Measurements from ENCODE around the gene FHOD3. TPM values are rescaled to one million over a fixed set of nuclear protein-coding genes. Genes with fewer than 3 reads are reported as not detected.

FHOD3 gene
- total and polyA plus RNA-seq, 3 experiments from 2014 or later = not detected

DNA sequence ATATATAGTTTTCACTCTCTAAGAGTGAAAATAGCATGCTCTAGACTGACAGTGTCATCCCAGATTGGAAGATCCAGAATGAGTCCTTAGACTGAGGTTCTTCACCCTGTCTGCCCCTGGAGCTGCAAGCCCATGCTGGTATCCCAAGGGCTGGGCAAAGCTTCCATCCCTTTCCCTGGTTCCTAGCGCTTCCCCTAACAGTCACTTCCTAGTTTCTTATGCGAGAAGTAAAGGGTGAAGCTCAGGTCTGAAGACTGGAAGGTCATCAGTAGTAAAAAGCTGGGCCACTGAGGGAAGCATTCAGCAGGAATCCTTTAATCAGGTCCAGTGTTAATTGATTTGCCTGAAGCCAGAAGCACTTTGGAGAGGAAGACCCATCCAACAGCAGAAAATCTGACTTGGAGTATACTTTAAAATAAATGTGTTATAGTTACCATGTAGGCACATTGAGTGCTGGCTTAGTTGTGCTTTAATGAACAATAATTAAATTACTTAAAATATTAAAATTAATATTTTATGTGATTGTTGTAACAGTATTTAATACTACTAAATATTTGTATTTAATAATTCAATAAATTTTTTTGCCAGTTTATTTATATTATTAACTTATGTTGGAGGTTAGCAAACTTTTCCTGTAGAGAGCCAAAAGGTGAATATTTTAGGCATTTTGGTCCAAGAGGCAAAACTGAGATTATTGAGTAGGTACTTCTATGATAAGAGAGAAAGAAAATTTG is 237.9 kb downstream of the FHOD3 start:
- no peak overlapping the region for H3K4me3 Mint-ChIP-seq
- peaks cover 2 to 20% of the 10 kb centered on the region in 2 donors for H3K27me3 Mint-ChIP-seq
- H3K9me3 Mint-ChIP-seq = peaks cover 0 to 3% (median 0%) of the 10 kb centered on the region in 5 donors
- Histone ChIP-seq H3K36me3 (ENCODE audit: insufficient read depth, low read length) (no peaks in the 10 kb centered on the region), H3K9me3 (ENCODE audit: low read length) (no peaks in the 10 kb centered on the region), H3K4me1 (ENCODE audit: insufficient read depth, low read length) (no peaks in the 10 kb centered on the region), H3K27me3 (ENCODE audit: insufficient read depth, low read length, poor library complexity, severe bottlenecking) (no peaks in the 10 kb centered on the region), H3K4me3 (ENCODE audit: low read length) (no peak overlapping the region), H3K27ac (ENCODE audit: low read depth, low read length) (no peak overlapping the region)
- H3K36me3 Mint-ChIP-seq = no peaks in the 10 kb centered on the region
- POLR2A ChIA-PET = no interaction called here
- H3K4me1 Mint-ChIP-seq = peaks cover 0 to 13% (median 9%) of the 10 kb centered on the region in 3 donors
- DNase-seq = no peak
- no peak overlapping the region for H3K27ac Mint-ChIP-seq
- CTCF ChIA-PET = no interaction called here

DNA sequence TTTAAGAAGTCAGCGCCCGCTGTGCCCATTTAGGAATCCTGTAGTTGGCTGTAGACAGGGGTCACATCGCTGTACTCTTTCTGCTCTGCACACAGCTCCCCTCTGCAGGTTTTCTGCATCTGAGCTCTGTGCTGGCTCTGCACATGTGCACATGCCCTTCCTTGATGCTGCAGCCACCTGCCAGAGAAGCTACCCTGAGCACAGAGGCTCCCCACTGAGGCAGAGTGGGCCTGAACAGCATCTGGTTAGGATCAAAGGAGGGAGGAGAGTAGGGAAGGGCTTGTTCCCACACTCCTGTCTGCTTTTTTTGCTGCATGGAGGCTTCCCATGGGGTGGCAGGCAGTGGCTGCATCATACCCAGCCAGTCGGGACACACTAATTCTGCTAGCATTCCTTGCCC is 238.9 kb downstream of the FHOD3 start:
- no peak overlapping the region for H3K27ac Mint-ChIP-seq
- no peaks in the 10 kb centered on the region for H3K9me3 ChIP-seq (ENCODE audit: low read length)
- no peak overlapping the region for H3K27ac ChIP-seq (ENCODE audit: low read depth, low read length)
- H3K4me1 Mint-ChIP-seq = peaks cover 0 to 13% (median 9%) of the 10 kb centered on the region in 3 donors
- H3K4me3 Mint-ChIP-seq = no peak overlapping the region
- DNase-seq = no peak
- H3K4me3 ChIP-seq (ENCODE audit: low read length) = no peak overlapping the region
- CTCF ChIA-PET = no interaction called here
- H3K27me3 ChIP-seq (ENCODE audit: insufficient read depth, low read length, poor library complexity, severe bottlenecking) = no peaks in the 10 kb centered on the region
- no peaks in the 10 kb centered on the region for H3K36me3 Mint-ChIP-seq
- H3K4me1 ChIP-seq (ENCODE audit: insufficient read depth, low read length) = no peaks in the 10 kb centered on the region
- POLR2A ChIA-PET = no interaction called here
- H3K9me3 Mint-ChIP-seq = peaks cover 0 to 3% (median 0%) of the 10 kb centered on the region in 5 donors
- peaks cover 2 to 18% of the 10 kb centered on the region in 2 donors for H3K27me3 Mint-ChIP-seq
- no peaks in the 10 kb centered on the region for H3K36me3 ChIP-seq (ENCODE audit: insufficient read depth, low read length)

DNA sequence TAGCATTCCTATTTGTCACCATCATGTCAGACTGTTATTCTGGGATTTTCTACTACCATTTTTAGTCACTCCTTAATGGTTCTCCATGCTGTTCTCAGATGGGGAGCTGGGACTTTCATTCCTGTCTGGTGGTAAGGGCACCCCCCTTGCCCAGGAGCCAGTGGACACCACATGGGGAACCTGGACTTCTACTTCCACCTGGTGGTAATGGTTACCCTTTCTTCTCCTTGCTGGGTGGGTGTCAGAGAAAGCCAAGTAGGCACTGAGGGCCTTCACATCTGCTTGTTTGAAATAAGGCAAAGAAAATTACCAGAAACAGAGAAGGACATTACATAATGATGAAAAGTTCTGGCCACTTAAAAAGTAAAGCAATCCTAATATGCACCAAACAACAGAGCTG is 239.8 kb downstream of the FHOD3 start:
- ChIA-PET CTCF (no interaction called here), POLR2A (no interaction called here)
- Mint-ChIP-seq H3K27ac (no peak overlapping the region), H3K27me3 (peaks cover 2 to 11% of the 10 kb centered on the region in 2 donors), H3K36me3 (no peaks in the 10 kb centered on the region), H3K4me3 (no peak overlapping the region), H3K9me3 (peaks cover 0 to 3% (median 0%) of the 10 kb centered on the region in 5 donors), H3K4me1 (peaks cover 0 to 13% (median 9%) of the 10 kb centered on the region in 3 donors)
- H3K36me3 ChIP-seq (ENCODE audit: insufficient read depth, low read length) = no peaks in the 10 kb centered on the region
- H3K4me3 ChIP-seq (ENCODE audit: low read length) = no peak overlapping the region
- no peak for DNase-seq
- H3K9me3 ChIP-seq (ENCODE audit: low read length) = no peaks in the 10 kb centered on the region
- H3K27me3 ChIP-seq (ENCODE audit: insufficient read depth, low read length, poor library complexity, severe bottlenecking) = no peaks in the 10 kb centered on the region
- H3K4me1 ChIP-seq (ENCODE audit: insufficient read depth, low read length) = no peaks in the 10 kb centered on the region
- no peak overlapping the region for H3K27ac ChIP-seq (ENCODE audit: low read depth, low read length)

DNA sequence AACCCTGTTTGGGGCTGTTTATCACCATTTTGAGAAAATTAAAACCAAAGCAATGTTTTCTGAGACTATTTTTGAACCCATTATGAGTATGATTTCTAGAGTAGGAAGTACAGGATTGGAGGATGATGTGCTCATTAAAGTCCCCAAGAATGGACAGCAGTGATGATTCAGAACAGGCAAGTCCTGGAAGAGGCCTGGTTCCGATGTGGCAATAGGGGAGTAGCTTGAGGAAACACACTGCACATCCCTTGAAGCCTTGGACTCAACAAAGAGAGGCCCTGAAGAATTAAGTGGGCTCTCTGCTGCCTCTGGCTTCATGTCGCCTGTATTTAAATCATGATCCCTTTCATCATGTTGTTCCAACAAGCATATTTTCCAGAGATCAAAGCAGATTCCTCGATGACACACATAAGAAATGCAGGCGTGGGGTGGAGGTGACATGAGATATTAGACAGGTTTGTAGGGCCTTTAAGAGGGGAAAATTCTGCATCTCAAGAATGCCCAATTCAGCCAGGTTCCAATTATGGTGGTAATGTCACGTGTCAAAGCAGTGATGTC is 242.2 kb downstream of the FHOD3 start:
- H3K4me3 Mint-ChIP-seq = no peak overlapping the region
- no peak overlapping the region for H3K27ac ChIP-seq (ENCODE audit: low read depth, low read length)
- no peaks in the 10 kb centered on the region for H3K9me3 ChIP-seq (ENCODE audit: low read length)
- ChIA-PET POLR2A (no interaction called here), CTCF (no interaction called here)
- no peaks in the 10 kb centered on the region for H3K36me3 Mint-ChIP-seq
- peaks cover 0 to 3% of the 10 kb centered on the region in 2 donors for H3K27me3 Mint-ChIP-seq
- H3K9me3 Mint-ChIP-seq = peaks cover 0 to 3% (median 0%) of the 10 kb centered on the region in 5 donors
- H3K4me1 ChIP-seq (ENCODE audit: insufficient read depth, low read length) = no peaks in the 10 kb centered on the region
- H3K4me3 ChIP-seq (ENCODE audit: low read length) = no peak overlapping the region
- no peak overlapping the region for H3K27ac Mint-ChIP-seq
- no peak for DNase-seq
- peaks cover 0 to 3% (median 0%) of the 10 kb centered on the region in 3 donors for H3K4me1 Mint-ChIP-seq
- H3K36me3 ChIP-seq (ENCODE audit: insufficient read depth, low read length) = no peaks in the 10 kb centered on the region
- H3K27me3 ChIP-seq (ENCODE audit: insufficient read depth, low read length, poor library complexity, severe bottlenecking) = no peaks in the 10 kb centered on the region

DNA sequence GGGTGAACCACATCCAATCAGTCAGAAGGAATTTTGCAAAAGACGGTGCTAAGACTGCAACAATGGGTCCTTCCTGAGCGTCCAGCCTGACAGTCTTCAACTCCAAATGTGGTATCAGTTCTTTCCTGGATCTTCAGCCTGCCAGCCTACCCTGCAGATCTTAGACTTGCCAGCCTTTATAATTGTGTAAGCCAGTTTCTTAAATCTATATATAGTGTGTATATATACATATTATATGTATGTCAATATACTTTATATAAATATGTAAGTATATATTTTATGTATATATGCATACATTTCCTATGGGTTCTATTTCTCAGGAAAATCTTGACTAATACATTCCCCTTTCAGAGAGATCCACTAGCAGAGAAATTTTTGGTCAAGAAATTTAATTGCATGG is 245.5 kb downstream of the FHOD3 start:
- peaks cover 3 to 6% of the 10 kb centered on the region in 2 donors for H3K27me3 Mint-ChIP-seq
- no peak overlapping the region for H3K4me3 Mint-ChIP-seq
- CTCF ChIA-PET = no interaction called here
- Histone ChIP-seq H3K27ac (ENCODE audit: low read depth, low read length) (no peak overlapping the region), H3K4me1 (ENCODE audit: insufficient read depth, low read length) (no peaks in the 10 kb centered on the region), H3K27me3 (ENCODE audit: insufficient read depth, low read length, poor library complexity, severe bottlenecking) (no peaks in the 10 kb centered on the region), H3K36me3 (ENCODE audit: insufficient read depth, low read length) (no peaks in the 10 kb centered on the region), H3K4me3 (ENCODE audit: low read length) (no peak overlapping the region), H3K9me3 (ENCODE audit: low read length) (no peaks in the 10 kb centered on the region)
- peaks cover 0 to 3% (median 0%) of the 10 kb centered on the region in 5 donors for H3K9me3 Mint-ChIP-seq
- POLR2A ChIA-PET = no interaction called here
- H3K36me3 Mint-ChIP-seq = no peaks in the 10 kb centered on the region
- no peak overlapping the region for H3K27ac Mint-ChIP-seq
- DNase-seq = no peak
- H3K4me1 Mint-ChIP-seq = no peaks in the 10 kb centered on the region

DNA sequence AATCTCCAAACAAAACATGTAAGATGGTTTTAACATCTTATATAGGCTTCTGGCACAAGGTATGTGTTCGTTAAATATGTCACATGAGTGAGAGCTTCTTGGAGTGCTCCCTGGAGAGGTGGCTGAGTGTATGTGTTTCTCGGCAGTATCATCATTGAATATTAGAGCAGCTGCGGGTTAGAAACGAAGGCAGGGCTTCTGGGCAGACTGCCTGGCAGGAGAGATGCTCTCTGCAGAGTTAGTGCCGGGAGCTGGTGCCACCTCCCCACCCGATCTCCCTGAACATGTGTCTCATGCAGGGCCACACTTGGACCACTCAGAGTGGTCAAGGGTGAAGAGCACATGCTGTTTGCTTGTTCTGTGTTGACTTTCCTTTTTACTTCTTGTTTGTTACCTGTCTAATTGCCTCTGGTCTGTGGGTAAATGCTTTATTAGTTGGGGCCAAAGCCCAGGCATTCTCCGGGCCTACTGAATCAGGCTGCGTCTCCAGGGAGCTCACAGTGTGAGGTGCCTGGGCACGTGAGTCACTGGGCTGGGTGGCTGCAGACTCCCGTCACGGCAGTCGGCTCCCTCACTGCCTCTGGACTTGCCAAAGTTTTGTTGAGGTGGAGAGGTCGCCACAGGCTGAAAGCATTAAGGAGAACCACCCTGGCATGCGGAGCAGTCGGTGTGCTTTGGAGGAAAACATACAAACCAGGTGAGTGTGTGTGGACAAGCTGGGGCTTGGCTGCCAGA is 246.6 kb downstream of the FHOD3 start:
- H3K27ac Mint-ChIP-seq = peak overlapping the region in 1 of 8 donors; percentile 67
- no peaks in the 10 kb centered on the region for H3K4me1 Mint-ChIP-seq
- no peak overlapping the region for H3K27ac ChIP-seq (ENCODE audit: low read depth, low read length)
- CTCF ChIA-PET = no interaction called here
- peaks cover 2 to 7% of the 10 kb centered on the region in 2 donors for H3K27me3 Mint-ChIP-seq
- H3K9me3 ChIP-seq (ENCODE audit: low read length) = no peaks in the 10 kb centered on the region
- H3K9me3 Mint-ChIP-seq = peaks cover 0 to 3% (median 0%) of the 10 kb centered on the region in 5 donors
- H3K4me3 Mint-ChIP-seq = no peak overlapping the region
- H3K4me1 ChIP-seq (ENCODE audit: insufficient read depth, low read length) = no peaks in the 10 kb centered on the region
- H3K36me3 Mint-ChIP-seq = no peaks in the 10 kb centered on the region
- no peaks in the 10 kb centered on the region for H3K27me3 ChIP-seq (ENCODE audit: insufficient read depth, low read length, poor library complexity, severe bottlenecking)
- no peak for DNase-seq
- no peaks in the 10 kb centered on the region for H3K36me3 ChIP-seq (ENCODE audit: insufficient read depth, low read length)
- POLR2A ChIA-PET = no interaction called here
- no peak overlapping the region for H3K4me3 ChIP-seq (ENCODE audit: low read length)

DNA sequence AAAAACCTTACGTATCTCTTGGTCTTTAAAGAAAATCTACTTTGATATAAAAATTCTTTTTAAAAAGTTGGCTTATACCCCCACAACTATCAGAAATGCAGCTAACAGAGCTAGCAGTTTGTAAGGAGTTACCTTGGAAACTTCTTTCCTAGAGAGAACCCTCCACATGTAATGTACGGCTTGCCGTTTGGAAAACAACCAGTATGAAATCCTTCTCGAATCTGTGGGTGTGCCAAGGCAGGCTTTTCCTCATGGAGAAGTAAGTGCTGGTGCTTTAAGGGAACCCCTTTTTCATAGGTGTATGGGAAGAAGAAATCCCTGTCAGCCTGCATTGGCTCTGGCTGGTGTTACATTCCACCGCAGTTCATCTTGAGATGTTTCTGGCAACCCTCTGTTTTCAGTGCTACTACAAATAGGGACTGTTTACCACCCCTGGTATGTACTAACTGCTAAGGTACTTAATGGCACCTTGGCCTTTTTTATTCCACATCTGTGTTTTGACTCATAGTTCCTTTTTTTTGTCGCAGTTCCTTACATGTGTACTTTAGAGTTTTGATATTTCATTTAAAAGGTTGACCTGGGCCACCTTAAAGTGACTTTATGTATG is 248.4 kb downstream of the FHOD3 start:
- Histone ChIP-seq H3K27me3 (ENCODE audit: insufficient read depth, low read length, poor library complexity, severe bottlenecking) (no peaks in the 10 kb centered on the region), H3K4me3 (ENCODE audit: low read length) (no peak overlapping the region), H3K4me1 (ENCODE audit: insufficient read depth, low read length) (no peaks in the 10 kb centered on the region), H3K9me3 (ENCODE audit: low read length) (no peaks in the 10 kb centered on the region), H3K27ac (ENCODE audit: low read depth, low read length) (no peak overlapping the region), H3K36me3 (ENCODE audit: insufficient read depth, low read length) (no peaks in the 10 kb centered on the region)
- H3K4me3 Mint-ChIP-seq = no peak overlapping the region
- ChIA-PET POLR2A (no interaction called here), CTCF (no interaction called here)
- H3K27me3 Mint-ChIP-seq = peaks cover 0 to 7% of the 10 kb centered on the region in 2 donors
- no peaks in the 10 kb centered on the region for H3K4me1 Mint-ChIP-seq
- H3K9me3 Mint-ChIP-seq = no peaks in the 10 kb centered on the region
- H3K36me3 Mint-ChIP-seq = no peaks in the 10 kb centered on the region
- no peak overlapping the region for H3K27ac Mint-ChIP-seq
- DNase-seq = no peak

DNA sequence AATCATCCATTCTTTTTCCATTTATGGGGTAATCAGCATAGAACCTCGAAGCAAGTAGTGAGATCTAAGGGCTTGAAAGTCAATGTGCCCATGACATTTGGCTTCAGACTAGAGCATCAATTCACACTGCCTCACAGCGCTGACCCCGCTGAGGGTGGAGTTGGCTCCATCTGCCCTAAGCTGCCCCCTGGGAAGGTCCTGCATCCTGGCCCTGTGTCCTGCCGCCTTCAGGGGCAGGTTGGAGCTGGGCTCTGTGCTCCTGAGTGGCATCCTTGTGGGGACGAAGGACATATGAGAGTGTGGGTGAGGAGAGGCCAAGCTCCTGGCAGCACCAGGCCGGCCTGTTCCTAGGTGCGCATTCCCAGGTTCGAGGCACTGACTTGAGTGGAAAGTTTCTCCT is 249.4 kb downstream of the FHOD3 start:
- Histone ChIP-seq H3K4me3 (ENCODE audit: low read length) (no peak overlapping the region), H3K9me3 (ENCODE audit: low read length) (no peaks in the 10 kb centered on the region), H3K36me3 (ENCODE audit: insufficient read depth, low read length) (no peaks in the 10 kb centered on the region), H3K27me3 (ENCODE audit: insufficient read depth, low read length, poor library complexity, severe bottlenecking) (no peaks in the 10 kb centered on the region), H3K27ac (ENCODE audit: low read depth, low read length) (no peak overlapping the region), H3K4me1 (ENCODE audit: insufficient read depth, low read length) (no peaks in the 10 kb centered on the region)
- no peaks in the 10 kb centered on the region for H3K9me3 Mint-ChIP-seq
- H3K4me3 Mint-ChIP-seq = no peak overlapping the region
- no peak overlapping the region for H3K27ac Mint-ChIP-seq
- H3K4me1 Mint-ChIP-seq = no peaks in the 10 kb centered on the region
- H3K36me3 Mint-ChIP-seq = no peaks in the 10 kb centered on the region
- no peak for DNase-seq
- ChIA-PET POLR2A (no interaction called here), CTCF (no interaction called here)
- H3K27me3 Mint-ChIP-seq = peaks cover 0 to 7% of the 10 kb centered on the region in 2 donors
